ENCODE data around the gene TNFRSF1B.

Gene TNFRSF1B

DNA sequence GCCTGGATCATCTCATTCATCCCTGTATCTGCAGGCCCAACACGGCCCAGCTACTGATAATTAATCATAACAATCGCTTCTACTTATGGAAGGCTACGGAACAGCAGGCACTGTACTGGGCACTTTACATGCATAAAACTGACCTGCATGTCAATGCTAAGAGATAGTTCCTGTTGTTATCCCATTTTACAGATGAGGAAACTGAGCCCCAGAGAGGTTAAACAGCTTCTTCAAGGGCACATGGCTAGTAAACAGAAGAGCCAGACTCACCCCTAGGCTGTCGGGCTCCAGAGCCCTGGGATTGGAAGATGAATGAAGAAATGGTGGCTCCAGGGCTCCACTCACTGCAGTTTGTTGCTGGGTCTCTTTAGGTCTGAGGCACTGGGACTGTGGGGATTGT, 35.8 kb downstream of the TNFRSF1B start:
- no peak for DNase-seq (ENCODE audit: low read depth)
- TF ChIP-seq, protein P1, sequence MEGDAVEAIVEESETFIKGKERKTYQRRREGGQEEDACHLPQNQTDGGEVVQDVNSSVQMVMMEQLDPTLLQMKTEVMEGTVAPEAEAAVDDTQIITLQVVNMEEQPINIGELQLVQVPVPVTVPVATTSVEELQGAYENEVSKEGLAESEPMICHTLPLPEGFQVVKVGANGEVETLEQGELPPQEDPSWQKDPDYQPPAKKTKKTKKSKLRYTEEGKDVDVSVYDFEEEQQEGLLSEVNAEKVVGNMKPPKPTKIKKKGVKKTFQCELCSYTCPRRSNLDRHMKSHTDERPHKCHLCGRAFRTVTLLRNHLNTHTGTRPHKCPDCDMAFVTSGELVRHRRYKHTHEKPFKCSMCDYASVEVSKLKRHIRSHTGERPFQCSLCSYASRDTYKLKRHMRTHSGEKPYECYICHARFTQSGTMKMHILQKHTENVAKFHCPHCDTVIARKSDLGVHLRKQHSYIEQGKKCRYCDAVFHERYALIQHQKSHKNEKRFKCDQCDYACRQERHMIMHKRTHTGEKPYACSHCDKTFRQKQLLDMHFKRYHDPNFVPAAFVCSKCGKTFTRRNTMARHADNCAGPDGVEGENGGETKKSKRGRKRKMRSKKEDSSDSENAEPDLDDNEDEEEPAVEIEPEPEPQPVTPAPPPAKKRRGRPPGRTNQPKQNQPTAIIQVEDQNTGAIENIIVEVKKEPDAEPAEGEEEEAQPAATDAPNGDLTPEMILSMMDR (IDR thresholded peaks at IDR 0.05; ENCODE audit: insufficient read depth, low read depth, low read length, missing control alignments) = no peak
- H3K4me3 ChIP-seq (ENCODE audit: low read length) = no peak overlapping the region

- TF ChIP-seq, protein P1 (IDR thresholded peaks at IDR 0.05; ENCODE audit: insufficient read depth, low read depth, low read length, missing control alignments) = no peak
- H3K4me3 ChIP-seq (ENCODE audit: low read length) = no peak overlapping the region
- peak; percentile 18 for DNase-seq (ENCODE audit: low read depth)
Measured at GRCh38 chr1:12203216-12204007, 36.6 kb downstream of the TNFRSF1B start.

DNA sequence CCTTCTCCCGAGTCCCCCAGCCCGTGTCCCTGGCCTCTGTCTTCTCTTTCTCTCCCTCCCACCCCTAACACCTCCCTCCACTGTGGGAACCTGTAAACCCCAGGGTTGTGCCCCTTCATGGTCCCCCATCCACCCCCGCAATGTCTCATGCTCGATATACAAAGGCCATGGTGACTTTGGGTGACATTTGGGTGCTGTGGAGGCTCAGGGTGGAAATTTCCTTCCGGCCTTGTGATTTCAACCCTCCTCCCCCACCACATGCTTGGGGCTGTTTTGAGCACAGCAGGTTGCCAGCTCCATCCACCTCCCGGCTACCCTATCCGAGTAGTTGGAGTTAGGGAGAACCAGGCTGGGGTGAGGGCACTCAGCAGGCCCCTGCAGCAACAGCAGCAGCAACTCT, 37.3 kb downstream of the TNFRSF1B start:
- DNase-seq (ENCODE audit: low read depth) = no peak
- TF ChIP-seq, protein P1 (IDR thresholded peaks at IDR 0.05; ENCODE audit: insufficient read depth, low read depth, low read length, missing control alignments) = no peak
- H3K4me3 ChIP-seq (ENCODE audit: low read length) = no peak overlapping the region

DNA sequence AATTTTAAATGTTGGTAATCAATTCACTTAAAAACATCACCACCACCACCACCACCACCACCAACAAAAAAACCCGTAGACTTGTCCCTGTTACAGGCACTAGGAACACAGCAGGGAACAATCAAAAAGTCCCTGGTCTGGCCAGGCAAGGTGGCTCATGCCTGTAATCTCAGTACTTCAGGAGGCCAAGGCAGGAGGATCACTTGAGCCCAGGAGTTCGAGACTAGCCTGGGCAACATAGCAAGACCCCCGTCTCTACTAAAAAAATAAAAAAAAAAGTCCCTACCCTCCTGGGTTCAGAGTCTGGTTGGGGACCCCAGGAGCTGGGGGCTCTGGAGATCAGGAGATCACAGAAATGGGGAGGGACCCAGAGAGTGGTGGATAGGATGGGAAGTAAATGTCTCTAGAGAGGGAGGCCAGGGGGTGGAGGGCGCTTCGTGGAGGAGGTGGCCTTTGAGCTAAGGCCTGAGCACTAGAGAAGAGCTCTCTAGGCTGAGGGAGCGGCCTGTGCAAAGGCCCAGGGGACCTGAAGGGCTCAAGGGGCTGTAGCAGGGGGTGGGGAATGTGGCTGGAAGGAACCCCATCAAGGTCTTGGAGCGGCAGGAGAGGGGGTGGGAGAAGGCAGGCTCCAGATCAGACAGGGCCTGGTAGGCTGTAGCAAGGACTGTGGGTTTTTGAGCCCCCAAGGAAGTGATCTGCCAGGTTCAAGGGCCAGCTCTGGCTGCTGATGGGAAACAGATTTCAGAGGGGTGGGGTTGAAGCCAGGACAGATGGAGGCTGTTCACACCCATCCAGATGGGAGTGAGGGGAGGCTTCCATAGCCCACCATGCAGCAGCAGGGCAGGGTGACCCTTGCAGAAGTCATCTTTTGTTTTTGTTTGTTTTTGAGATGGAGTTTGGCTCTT, 38.2 kb downstream of the TNFRSF1B start:
- H3K4me3 ChIP-seq (ENCODE audit: low read length) = no peak overlapping the region
- TF ChIP-seq, protein P1 (IDR thresholded peaks at IDR 0.05; ENCODE audit: insufficient read depth, low read depth, low read length, missing control alignments) = no peak
- no peak for DNase-seq (ENCODE audit: low read depth)

DNA sequence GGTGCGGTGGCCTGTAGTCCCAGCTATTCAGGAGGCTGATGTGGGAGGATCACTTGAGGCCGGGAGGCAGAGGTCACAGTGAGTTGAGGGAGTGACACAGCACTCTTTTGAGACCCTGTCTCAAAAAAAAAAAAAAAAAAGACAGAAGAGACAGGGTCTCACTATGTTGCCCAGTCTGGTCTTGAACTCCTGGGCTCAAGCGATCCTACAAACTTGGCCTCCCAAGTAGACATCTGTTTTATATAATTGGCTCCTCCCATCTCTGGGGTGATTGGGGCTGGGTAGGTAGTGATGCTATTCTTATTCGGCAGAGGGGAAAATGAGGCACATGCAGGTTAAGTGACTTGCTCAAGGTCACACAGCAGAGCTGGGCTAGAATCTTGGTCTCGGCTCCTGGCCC, 39.4 kb downstream of the TNFRSF1B start:
- no peak overlapping the region for H3K4me3 ChIP-seq (ENCODE audit: low read length)
- DNase-seq (ENCODE audit: low read depth) = no peak
- TF ChIP-seq, protein P1 (IDR thresholded peaks at IDR 0.05; ENCODE audit: insufficient read depth, low read depth, low read length, missing control alignments) = no peak

GRCh38 chr1:12206792-12207424, 40.1 kb downstream of the TNFRSF1B start:
- H3K4me3 ChIP-seq (ENCODE audit: low read length) = no peak overlapping the region
- no peak for DNase-seq (ENCODE audit: low read depth)
- TF ChIP-seq, protein P1 (IDR thresholded peaks at IDR 0.05; ENCODE audit: insufficient read depth, low read depth, low read length, missing control alignments) = no peak
